ENCODE measurements around the gene SDK1.
"Not testable (repeated sequence)": the region's sequence is repeated elsewhere in the genome, so short reads cannot be mapped to it uniquely, and the experiment has no call there.

Gene SDK1

DNA sequence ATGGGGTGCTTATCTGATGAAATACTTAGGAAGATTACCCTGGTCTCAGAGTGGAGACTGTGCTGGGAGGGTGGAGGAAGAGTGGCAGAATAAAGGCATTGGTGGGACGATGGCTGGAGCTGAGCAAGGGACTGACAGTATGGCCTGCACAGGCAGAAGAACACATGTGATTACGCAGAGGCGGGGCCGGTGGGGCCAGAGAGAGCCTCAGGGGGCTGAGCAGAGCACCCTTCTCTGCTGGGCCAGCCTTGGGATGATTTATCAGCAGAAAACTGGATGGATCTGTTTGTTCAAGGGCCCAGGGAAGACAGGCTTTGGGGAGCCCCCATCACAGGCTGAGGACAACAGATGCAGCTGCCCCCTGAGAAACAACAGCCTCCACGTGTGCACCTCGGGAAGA is 272.1 kb downstream of the SDK1 start:
- TF ChIP-seq, protein P1, sequence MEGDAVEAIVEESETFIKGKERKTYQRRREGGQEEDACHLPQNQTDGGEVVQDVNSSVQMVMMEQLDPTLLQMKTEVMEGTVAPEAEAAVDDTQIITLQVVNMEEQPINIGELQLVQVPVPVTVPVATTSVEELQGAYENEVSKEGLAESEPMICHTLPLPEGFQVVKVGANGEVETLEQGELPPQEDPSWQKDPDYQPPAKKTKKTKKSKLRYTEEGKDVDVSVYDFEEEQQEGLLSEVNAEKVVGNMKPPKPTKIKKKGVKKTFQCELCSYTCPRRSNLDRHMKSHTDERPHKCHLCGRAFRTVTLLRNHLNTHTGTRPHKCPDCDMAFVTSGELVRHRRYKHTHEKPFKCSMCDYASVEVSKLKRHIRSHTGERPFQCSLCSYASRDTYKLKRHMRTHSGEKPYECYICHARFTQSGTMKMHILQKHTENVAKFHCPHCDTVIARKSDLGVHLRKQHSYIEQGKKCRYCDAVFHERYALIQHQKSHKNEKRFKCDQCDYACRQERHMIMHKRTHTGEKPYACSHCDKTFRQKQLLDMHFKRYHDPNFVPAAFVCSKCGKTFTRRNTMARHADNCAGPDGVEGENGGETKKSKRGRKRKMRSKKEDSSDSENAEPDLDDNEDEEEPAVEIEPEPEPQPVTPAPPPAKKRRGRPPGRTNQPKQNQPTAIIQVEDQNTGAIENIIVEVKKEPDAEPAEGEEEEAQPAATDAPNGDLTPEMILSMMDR (IDR thresholded peaks at IDR 0.05; ENCODE audit: low read depth, low read length, missing control alignments) = no peak
- in situ Hi-C loops (cut with HindIII; ENCODE audit: low sequenced_read_pairs) = no loop called here
- DNase-seq (ENCODE audit: low read depth) = no peak
- no peak overlapping the region for H3K4me3 ChIP-seq (ENCODE audit: low read depth, low read length)

DNA sequence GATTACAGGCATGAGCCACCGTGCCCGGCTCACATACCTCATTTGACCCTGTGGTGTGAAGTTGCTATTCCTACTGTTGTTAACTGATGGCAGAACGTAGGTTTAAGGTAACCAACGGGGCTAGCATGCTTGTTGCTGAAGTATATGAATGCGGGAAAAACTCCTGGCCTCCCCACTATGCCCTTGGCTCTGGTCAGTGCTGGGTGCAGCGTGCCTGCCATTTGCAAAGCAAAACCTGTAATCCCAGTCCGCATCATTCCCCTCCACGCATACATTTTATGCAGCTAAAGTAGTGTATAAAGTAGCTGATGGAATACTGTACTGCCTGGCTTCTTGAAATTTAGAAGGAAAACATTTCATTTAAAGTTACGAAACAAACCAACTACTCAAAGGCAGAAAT is 273.3 kb downstream of the SDK1 start:
- in situ Hi-C loops (cut with HindIII; ENCODE audit: low sequenced_read_pairs) = no loop called here
- TF ChIP-seq, protein P1 (IDR thresholded peaks at IDR 0.05; ENCODE audit: low read depth, low read length, missing control alignments) = no peak
- H3K4me3 ChIP-seq (ENCODE audit: low read depth, low read length) = no peak overlapping the region
- DNase-seq (ENCODE audit: low read depth) = no peak

DNA sequence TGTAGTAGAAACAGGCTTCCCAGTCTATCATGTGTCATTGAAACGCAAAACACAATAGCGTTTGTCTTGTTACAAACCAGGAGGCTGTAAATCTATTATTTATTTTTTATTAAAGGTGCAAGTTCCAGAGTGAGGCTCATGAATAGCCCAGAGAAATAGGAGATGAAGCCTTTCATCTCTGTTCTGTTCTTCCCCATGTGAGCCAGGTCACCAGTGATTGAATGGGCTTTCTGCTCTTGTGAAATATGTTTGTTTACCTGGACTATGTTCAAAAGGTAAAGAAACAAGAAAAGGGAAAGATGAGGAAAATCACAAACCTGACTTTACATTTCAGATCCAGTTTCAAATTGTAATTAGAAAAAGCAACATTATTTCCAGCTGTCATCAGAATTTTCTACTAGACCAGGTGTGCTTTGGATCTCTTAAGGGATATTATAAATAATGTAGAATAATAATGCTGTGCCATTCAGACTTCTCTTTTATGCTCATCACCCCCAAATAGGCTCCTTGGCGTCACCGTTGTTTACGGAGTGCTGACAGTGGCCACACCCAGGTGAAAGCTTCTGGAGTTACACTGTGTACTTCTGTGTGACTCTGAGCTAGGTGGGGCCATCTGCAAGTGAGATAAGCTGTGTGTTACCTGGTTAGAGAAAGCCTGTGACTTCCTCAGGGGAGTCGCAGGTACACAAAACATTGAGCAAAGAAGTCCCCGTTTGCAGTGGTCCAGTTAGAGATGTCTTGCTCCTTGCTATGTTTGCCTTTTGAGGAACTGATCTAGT is 274.9 kb downstream of the SDK1 start:
- H3K4me3 ChIP-seq (ENCODE audit: low read depth, low read length) = no peak overlapping the region
- DNase-seq (ENCODE audit: low read depth) = no peak
- TF ChIP-seq, protein P1 (IDR thresholded peaks at IDR 0.05; ENCODE audit: low read depth, low read length, missing control alignments) = no peak
- in situ Hi-C loops (cut with HindIII; ENCODE audit: low sequenced_read_pairs) = no loop called here

DNA sequence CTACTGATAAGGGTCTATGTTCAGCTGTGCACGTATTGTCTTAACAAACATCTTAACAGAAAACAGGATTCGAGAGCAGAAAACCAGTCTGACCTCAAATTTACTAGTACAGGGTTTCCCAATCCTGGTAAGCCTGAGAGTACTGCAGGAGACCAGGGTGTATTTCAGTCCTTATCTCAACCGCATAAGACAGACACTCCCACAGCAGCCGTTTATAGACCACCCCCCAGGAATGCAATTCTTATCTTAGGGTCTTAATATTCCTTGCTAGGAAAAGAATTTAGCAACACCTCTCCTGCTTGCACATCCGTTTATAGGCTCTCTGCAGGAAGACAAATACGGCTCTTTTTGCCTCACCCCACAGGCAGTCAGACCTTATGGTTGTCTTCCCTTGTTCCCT is 277.3 kb downstream of the SDK1 start:
- in situ Hi-C loops (cut with HindIII; ENCODE audit: low sequenced_read_pairs) = no loop called here
- DNase-seq (ENCODE audit: low read depth) = no peak
- H3K4me3 ChIP-seq (ENCODE audit: low read depth, low read length) = no peak overlapping the region
- TF ChIP-seq, protein P1 (IDR thresholded peaks at IDR 0.05; ENCODE audit: low read depth, low read length, missing control alignments) = no peak

DNA sequence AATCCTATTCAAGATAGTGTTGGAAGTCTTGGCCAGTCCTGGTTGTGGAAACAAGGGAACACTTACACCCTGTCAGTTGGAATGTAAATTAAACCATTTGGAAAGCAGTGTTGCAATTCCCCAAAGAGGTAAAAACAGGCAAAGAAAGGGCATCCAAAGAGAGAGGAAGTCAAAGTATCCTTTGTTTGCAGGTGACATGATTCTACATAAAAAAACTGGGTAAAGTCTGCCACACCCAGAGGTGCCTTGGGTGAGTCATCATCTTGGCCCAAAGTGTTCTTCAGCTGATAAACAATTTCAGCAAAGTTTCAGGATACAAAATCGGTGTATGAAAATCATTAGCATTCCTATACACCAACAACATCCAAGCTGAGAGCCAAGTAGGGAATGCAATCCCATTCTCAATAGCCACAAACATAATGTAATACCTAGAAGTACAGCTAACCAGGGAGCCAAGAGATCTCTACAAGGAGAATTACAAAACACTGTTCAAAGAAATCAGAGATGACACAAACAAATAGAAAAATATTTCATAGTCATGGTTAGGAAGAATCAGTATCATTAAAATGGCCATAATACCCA is 278.7 kb downstream of the SDK1 start:
- DNase-seq (ENCODE audit: low read depth) = no peak
- in situ Hi-C loops (cut with HindIII; ENCODE audit: low sequenced_read_pairs) = no loop called here

DNA sequence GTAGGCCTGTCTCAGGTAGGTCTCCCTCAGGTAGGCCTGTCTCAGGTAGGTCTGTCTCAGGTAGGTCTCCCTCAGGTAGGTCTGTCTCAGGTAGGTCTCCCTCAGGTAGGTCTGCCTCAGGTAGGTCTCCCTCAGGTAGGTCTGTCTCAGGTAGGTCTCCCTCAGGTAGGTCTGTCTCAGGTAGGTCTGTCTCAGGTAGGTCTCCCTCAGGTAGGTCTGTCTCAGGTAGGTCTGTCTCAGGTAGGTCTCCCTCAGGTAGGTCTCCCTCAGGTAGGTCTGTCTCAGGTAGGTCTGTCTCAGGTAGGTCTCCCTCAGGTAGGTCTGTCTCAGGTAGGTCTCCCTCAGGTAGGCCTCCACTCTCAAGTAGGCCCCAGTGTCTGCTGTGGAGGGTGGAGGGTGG is 281.1 kb downstream of the SDK1 start:
- DNase-seq (ENCODE audit: low read depth); in situ Hi-C loops (cut with HindIII; ENCODE audit: low sequenced_read_pairs); H3K4me3 ChIP-seq (ENCODE audit: low read depth, low read length): not testable (repeated sequence)

More for the DNA sequence above, 278.7 kb downstream of the SDK1 start:
- TF ChIP-seq, protein P1 (IDR thresholded peaks at IDR 0.05; ENCODE audit: low read depth, low read length, missing control alignments) = no peak
- H3K4me3 ChIP-seq (ENCODE audit: low read depth, low read length) = no peak overlapping the region

DNA sequence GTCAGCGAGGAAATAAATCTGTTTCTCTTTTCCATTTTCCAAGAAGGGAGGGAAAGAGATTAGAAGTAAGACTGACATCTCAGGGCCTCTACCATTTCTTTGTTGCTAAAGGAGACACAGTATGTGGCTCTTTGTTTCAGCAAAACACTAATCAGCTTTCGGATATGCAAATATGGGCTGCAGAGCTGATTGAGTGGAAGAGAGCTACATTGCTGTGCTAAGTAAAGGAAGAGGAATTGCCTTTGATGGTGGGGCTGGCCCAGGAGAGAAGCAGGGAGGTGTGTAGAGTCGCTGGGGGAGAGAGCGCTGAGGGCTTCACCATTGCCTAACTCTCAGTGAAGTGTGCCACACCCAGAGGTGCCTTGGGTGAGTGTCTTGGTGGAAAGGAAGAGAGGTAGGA is 284.8 kb downstream of the SDK1 start:
- TF ChIP-seq, protein P1 (IDR thresholded peaks at IDR 0.05; ENCODE audit: low read depth, low read length, missing control alignments) = no peak
- in situ Hi-C loops (cut with HindIII; ENCODE audit: low sequenced_read_pairs) = no loop called here
- no peak for DNase-seq (ENCODE audit: low read depth)
- no peak overlapping the region for H3K4me3 ChIP-seq (ENCODE audit: low read depth, low read length)

Measured in astrocyte of the cerebellum (primary cell).